Activated T-cell treated with anti-CD3 and anti-CD28 coated beads for 48 hours (primary cell): ENCODE results near the gene FAM210A.

Experiments used
- DNase-seq: peaks from one replicate; pipeline ENCODE4 v3.0.0-alpha.2; 2020; ENCODE audit warnings: low read depth

The FAM210A gene

GRCh38 chr18:13645093-13645492 lies 81.3 kb downstream of the FAM210A start:
- no peak for DNase-seq

GRCh38 chr18:13643261-13643751 lies 83.1 kb downstream of the FAM210A start:
- no peak for DNase-seq

GRCh38 chr18:13642440-13642827 lies 83.9 kb downstream of the FAM210A start:
- DNase-seq: no peak

- no peak for DNase-seq
Observed at GRCh38 chr18:13641551-13642439, 84.6 kb downstream of the FAM210A start.

GRCh38 chr18:13640266-13640860 lies 86.0 kb downstream of the FAM210A start:
- no peak for DNase-seq

GRCh38 chr18:13638719-13639595 lies 87.4 kb downstream of the FAM210A start:
- DNase-seq: no peak

- DNase-seq: no peak
Observed at GRCh38 chr18:13635046-13635445, 91.3 kb downstream of the FAM210A start.

GRCh38 chr18:13633700-13634099 lies 92.7 kb downstream of the FAM210A start:
- no peak for DNase-seq

- no peak for DNase-seq
Observed at GRCh38 chr18:13630716-13631268, 95.6 kb downstream of the FAM210A start.

GRCh38 chr18:13629841-13630715 lies 96.3 kb downstream of the FAM210A start:
- peak; percentile 34 for DNase-seq

- no peak for DNase-seq
Observed at GRCh38 chr18:13628211-13628610, 98.1 kb downstream of the FAM210A start.

GRCh38 chr18:13627639-13628038 lies 98.7 kb downstream of the FAM210A start:
- no peak for DNase-seq

GRCh38 chr18:13626544-13626908 lies 99.8 kb downstream of the FAM210A start:
- no peak for DNase-seq

- DNase-seq: no peak
Observed at GRCh38 chr18:13625843-13626543, 100.4 kb downstream of the FAM210A start.

- DNase-seq: no peak
Observed at GRCh38 chr18:13625355-13625754, 101.0 kb downstream of the FAM210A start.

GRCh38 chr18:13624563-13625237 lies 101.7 kb downstream of the FAM210A start:
- DNase-seq: no peak

GRCh38 chr18:13623871-13624270 lies 102.5 kb downstream of the FAM210A start:
- no peak for DNase-seq

GRCh38 chr18:13623348-13623747 lies 103.0 kb downstream of the FAM210A start:
- no peak for DNase-seq

GRCh38 chr18:13622751-13623150 lies 103.6 kb downstream of the FAM210A start:
- no peak for DNase-seq
